Measurements from ENCODE around the gene LRRC30. TPM values are rescaled to one million over a fixed set of nuclear protein-coding genes. Genes with fewer than 3 reads are reported as not detected.

The LRRC30 gene
- total RNA-seq, result not detected in 2 replicates
- long read RNA-seq, result 0 reads

GRCh38 chr18:7230626-7231349 lies at the start of gene LRRC30:
LRRC30 (plus strand) TSS chr18:7231089; CDS start chr18:7231139, 50 bp downstream.
- H3K36me3 Mint-ChIP-seq (ENCODE audit: unreplicated experiment), result no peaks in the 10 kb centered on the region
- no peak for DNase-seq (ENCODE audit: extremely low spot score, unreplicated experiment)
- no peaks in the 10 kb centered on the region for H3K4me1 Mint-ChIP-seq (ENCODE audit: unreplicated experiment)
- TF ChIP-seq CTCF (IDR thresholded peaks at IDR 0.05), result no peak
- H3K4me3 Mint-ChIP-seq (ENCODE audit: unreplicated experiment), result no peak within 1 kb of the TSS
- H3K27ac Mint-ChIP-seq (ENCODE audit: unreplicated experiment), result no peak within 1 kb of the TSS
- no peaks in the 10 kb centered on the region for H3K9me3 Mint-ChIP-seq (ENCODE audit: unreplicated experiment)
- peaks cover 54% of the 10 kb centered on the region for H3K27me3 Mint-ChIP-seq (ENCODE audit: unreplicated experiment)

GRCh38 chr18:7185701-7186100 lies 45.2 kb upstream of the LRRC30 start:
- Mint-ChIP-seq H3K4me1 (ENCODE audit: unreplicated experiment) (no peaks in the 10 kb centered on the region), H3K36me3 (ENCODE audit: unreplicated experiment) (no peaks in the 10 kb centered on the region), H3K27ac (ENCODE audit: unreplicated experiment) (no peak overlapping the region), H3K9me3 (ENCODE audit: unreplicated experiment) (peaks cover 5% of the 10 kb centered on the region), H3K27me3 (ENCODE audit: unreplicated experiment) (peaks cover 25% of the 10 kb centered on the region), H3K4me3 (ENCODE audit: unreplicated experiment) (no peak overlapping the region)
- TF ChIP-seq CTCF (IDR thresholded peaks at IDR 0.05), result no peak
- no peak for DNase-seq (ENCODE audit: extremely low spot score, unreplicated experiment)

- Mint-ChIP-seq H3K4me3 (ENCODE audit: unreplicated experiment) (no peak overlapping the region), H3K36me3 (ENCODE audit: unreplicated experiment) (no peaks in the 10 kb centered on the region), H3K4me1 (ENCODE audit: unreplicated experiment) (peaks cover 3% of the 10 kb centered on the region), H3K27ac (ENCODE audit: unreplicated experiment) (no peak overlapping the region), H3K27me3 (ENCODE audit: unreplicated experiment) (peaks cover 9% of the 10 kb centered on the region), H3K9me3 (ENCODE audit: unreplicated experiment) (peaks cover 4% of the 10 kb centered on the region)
- DNase-seq (ENCODE audit: extremely low spot score, unreplicated experiment), result no peak
- no peak for TF ChIP-seq CTCF (IDR thresholded peaks at IDR 0.05)
Observed at GRCh38 chr18:7190547-7191156, 40.2 kb upstream of the LRRC30 start.

GRCh38 chr18:7191736-7192135 lies 39.2 kb upstream of the LRRC30 start:
- no peak for TF ChIP-seq CTCF (IDR thresholded peaks at IDR 0.05)
- H3K4me1 Mint-ChIP-seq (ENCODE audit: unreplicated experiment), result peaks cover 3% of the 10 kb centered on the region
- DNase-seq (ENCODE audit: extremely low spot score, unreplicated experiment), result no peak
- H3K27ac Mint-ChIP-seq (ENCODE audit: unreplicated experiment), result no peak overlapping the region
- H3K9me3 Mint-ChIP-seq (ENCODE audit: unreplicated experiment), result no peaks in the 10 kb centered on the region
- no peak overlapping the region for H3K4me3 Mint-ChIP-seq (ENCODE audit: unreplicated experiment)
- H3K36me3 Mint-ChIP-seq (ENCODE audit: unreplicated experiment), result no peaks in the 10 kb centered on the region
- peaks cover 9% of the 10 kb centered on the region for H3K27me3 Mint-ChIP-seq (ENCODE audit: unreplicated experiment)

GRCh38 chr18:7195266-7195665 lies 35.6 kb upstream of the LRRC30 start:
- DNase-seq (ENCODE audit: extremely low spot score, unreplicated experiment), result no peak
- Mint-ChIP-seq H3K36me3 (ENCODE audit: unreplicated experiment) (no peaks in the 10 kb centered on the region), H3K27ac (ENCODE audit: unreplicated experiment) (no peak overlapping the region), H3K4me3 (ENCODE audit: unreplicated experiment) (no peak overlapping the region), H3K4me1 (ENCODE audit: unreplicated experiment) (peaks cover 17% of the 10 kb centered on the region), H3K9me3 (ENCODE audit: unreplicated experiment) (no peaks in the 10 kb centered on the region), H3K27me3 (ENCODE audit: unreplicated experiment) (peaks cover 13% of the 10 kb centered on the region)
- no peak for TF ChIP-seq CTCF (IDR thresholded peaks at IDR 0.05)
